Measurements from ENCODE around the gene PPIA.
A peak's percentile ranks its signal among the peaks of the same experiment; 100 is the strongest.

Gene PPIA

GRCh38 chr7:44754802-44755697 is 41.4 kb upstream of the PPIA start:
- Histone ChIP-seq H3K9me3 (ENCODE audit: control insufficient read depth, low read length) (no peaks in the 10 kb centered on the region), H3K9ac (ENCODE audit: low read length) (peak overlapping the region; percentile 58), H3K79me1 (replicated peaks; ENCODE audit: low read length, poor library complexity, severe bottlenecking) (peaks cover 38% of the 10 kb centered on the region), H2BK15ac (ENCODE audit: low read depth, poor library complexity, severe bottlenecking) (no peak overlapping the region), H2AFZ (ENCODE audit: low read depth, low read length) (no peak overlapping the region), H4K8ac (ENCODE audit: low read length) (peak overlapping the region; percentile 57), H3K4ac (ENCODE audit: low read depth in 1 of 2, low read length in 2 of 2) (peak overlapping the region; percentile 22 to 29), H2BK12ac (ENCODE audit: low read length in 2 of 2) (peak overlapping the region in 1 of 2 experiments; percentile 55), H3K27ac (ENCODE audit: low read length, poor library complexity, severe bottlenecking) (no peak overlapping the region), H2BK120ac (ENCODE audit: low read depth, low read length) (no peak overlapping the region), H3K18ac (ENCODE audit: low read depth in 1 of 2, low read length in 2 of 2) (peak overlapping the region in 1 of 2 experiments; percentile 71), H3K36me3 (ENCODE audit: control insufficient read depth in 1 of 2, insufficient read depth in 2 of 2, low read depth in 1 of 2, low read length in 2 of 2) (peaks cover 31 to 49% of the 10 kb centered on the region in 2 experiments), H3K4me1 (ENCODE audit: control insufficient read depth, insufficient read depth, low read depth, low read length) (peaks cover 38% of the 10 kb centered on the region), H3K4me2 (ENCODE audit: low read length, poor library complexity, severe bottlenecking) (no peak overlapping the region), H2BK5ac (ENCODE audit: low read depth, low read length, poor library complexity, severe bottlenecking) (no peak overlapping the region), H3K14ac (ENCODE audit: low read length in 2 of 2) (peak overlapping the region in 1 of 2 experiments; percentile 82), H3K4me3 (ENCODE audit: insufficient read depth in 1 of 2, low read depth in 1 of 2, low read length in 2 of 2) (no peak overlapping the region), H4K91ac (ENCODE audit: low read length) (peak overlapping the region; percentile 71), H2AK5ac (ENCODE audit: low read length, severe bottlenecking) (no peak overlapping the region), H3K27me3 (ENCODE audit: control insufficient read depth in 1 of 2, insufficient read depth in 1 of 2, low read length in 2 of 2) (no peaks in the 10 kb centered on the region), H3K23ac (ENCODE audit: low read length in 2 of 2) (peak overlapping the region in 1 of 2 experiments; percentile 38)
- WGBS: 95% methylated on average over 11 of the region's 11 CpGs
- no peak for DNase-seq

DNA sequence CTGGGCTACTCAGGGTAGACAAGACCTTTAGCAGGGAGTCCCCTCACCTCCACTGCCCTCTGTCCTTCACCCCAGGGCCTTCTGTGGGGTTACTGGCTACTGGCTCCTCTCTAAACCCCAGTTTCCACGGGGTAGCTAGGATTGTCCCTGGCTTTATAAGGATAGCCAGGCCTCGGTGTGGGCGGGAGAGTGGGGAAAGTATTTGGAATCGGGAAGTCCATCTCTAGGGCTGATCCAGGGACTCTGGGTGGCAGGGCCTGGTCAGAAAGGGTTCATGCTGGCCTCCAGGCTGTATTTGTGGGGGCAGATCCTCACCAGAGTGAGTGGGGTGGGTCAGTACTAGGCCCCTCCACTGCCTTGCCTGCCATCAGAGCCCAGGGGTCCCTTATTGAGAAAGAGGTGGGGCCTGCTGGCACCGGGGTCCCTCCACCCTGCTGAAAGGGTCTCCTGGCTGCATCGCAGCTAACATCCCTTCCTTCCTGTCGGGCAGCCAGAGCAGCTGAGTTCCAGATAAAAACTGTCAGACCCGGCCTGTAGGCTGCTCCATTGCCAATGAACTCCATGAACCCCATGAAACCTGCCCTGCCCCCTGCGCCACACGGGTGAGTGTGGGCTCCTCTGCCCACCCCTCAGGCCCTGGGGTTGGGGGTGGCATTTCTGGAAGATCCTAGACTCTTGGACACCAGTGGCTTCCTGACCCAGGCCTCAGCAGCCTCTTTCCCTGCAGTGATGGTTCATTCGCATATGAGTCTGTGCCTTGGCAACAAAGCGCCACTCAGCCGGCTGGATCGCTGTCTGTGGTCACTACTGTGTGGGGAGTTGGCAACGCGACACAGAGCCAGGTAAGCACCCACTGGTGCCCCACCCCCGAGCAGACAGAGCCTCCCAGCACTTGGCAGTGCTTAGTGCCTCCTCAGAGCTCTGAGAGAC is 40.5 kb upstream of the PPIA start:
- H3K18ac ChIP-seq (ENCODE audit: low read depth in 1 of 2, low read length in 2 of 2): no peak overlapping the region
- H2BK15ac ChIP-seq (ENCODE audit: low read depth, poor library complexity, severe bottlenecking): no peak overlapping the region
- H3K4ac ChIP-seq (ENCODE audit: low read depth in 1 of 2, low read length in 2 of 2): no peak overlapping the region
- no peak overlapping the region for H2BK5ac ChIP-seq (ENCODE audit: low read depth, low read length, poor library complexity, severe bottlenecking)
- H3K4me2 ChIP-seq (ENCODE audit: low read length, poor library complexity, severe bottlenecking): no peak overlapping the region
- DNase-seq: no peak
- H3K36me3 ChIP-seq (ENCODE audit: control insufficient read depth in 1 of 2, insufficient read depth in 2 of 2, low read depth in 1 of 2, low read length in 2 of 2): peaks cover 38 to 57% of the 10 kb centered on the region in 2 experiments
- H4K91ac ChIP-seq (ENCODE audit: low read length): no peak overlapping the region
- peak overlapping the region; percentile 58 for H3K9ac ChIP-seq (ENCODE audit: low read length)
- H3K23ac ChIP-seq (ENCODE audit: low read length in 2 of 2): no peak overlapping the region
- H3K27me3 ChIP-seq (ENCODE audit: control insufficient read depth in 1 of 2, insufficient read depth in 1 of 2, low read length in 2 of 2): no peaks in the 10 kb centered on the region
- H4K8ac ChIP-seq (ENCODE audit: low read length): no peak overlapping the region
- H3K27ac ChIP-seq (ENCODE audit: low read length, poor library complexity, severe bottlenecking): no peak overlapping the region
- H3K79me1 ChIP-seq (replicated peaks; ENCODE audit: low read length, poor library complexity, severe bottlenecking): peaks cover 41% of the 10 kb centered on the region
- H3K4me3 ChIP-seq (ENCODE audit: insufficient read depth in 1 of 2, low read depth in 1 of 2, low read length in 2 of 2): no peak overlapping the region
- H2AK5ac ChIP-seq (ENCODE audit: low read length, severe bottlenecking): no peak overlapping the region
- H3K4me1 ChIP-seq (ENCODE audit: control insufficient read depth, insufficient read depth, low read depth, low read length): peaks cover 32% of the 10 kb centered on the region
- H2BK12ac ChIP-seq (ENCODE audit: low read length in 2 of 2): no peak overlapping the region
- no peaks in the 10 kb centered on the region for H3K9me3 ChIP-seq (ENCODE audit: control insufficient read depth, low read length)
- H2BK120ac ChIP-seq (ENCODE audit: low read depth, low read length): no peak overlapping the region
- H3K14ac ChIP-seq (ENCODE audit: low read length in 2 of 2): no peak overlapping the region
- no peak overlapping the region for H2AFZ ChIP-seq (ENCODE audit: low read depth, low read length)
- WGBS: 93% methylated on average over 17 of the region's 17 CpGs

DNA sequence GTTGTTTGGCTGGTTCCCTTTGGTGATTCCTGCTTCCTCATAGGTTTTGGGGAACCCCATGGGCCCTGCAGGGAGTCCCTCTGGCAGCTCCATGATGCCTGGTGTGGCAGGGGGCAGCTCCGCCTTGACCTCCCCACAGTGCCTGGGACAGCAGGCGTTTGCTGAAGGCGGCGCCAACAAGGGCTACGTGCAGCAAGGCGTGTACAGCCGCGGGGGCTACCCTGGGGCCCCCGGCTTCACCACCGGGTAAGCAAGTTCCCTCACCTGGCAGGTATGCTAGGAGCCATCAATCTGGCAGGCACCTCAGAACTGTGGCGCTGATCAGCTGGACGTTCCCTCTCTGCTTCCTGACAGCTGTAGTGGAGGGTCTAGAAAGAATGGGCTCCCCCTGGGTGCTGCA is 39.6 kb upstream of the PPIA start:
- H2BK12ac ChIP-seq (ENCODE audit: low read length in 2 of 2): no peak overlapping the region
- H2BK120ac ChIP-seq (ENCODE audit: low read depth, low read length): no peak overlapping the region
- peak overlapping the region in 1 of 2 experiments; percentile 5 for H3K18ac ChIP-seq (ENCODE audit: low read depth in 1 of 2, low read length in 2 of 2)
- H2BK5ac ChIP-seq (ENCODE audit: low read depth, low read length, poor library complexity, severe bottlenecking): no peak overlapping the region
- no peak overlapping the region for H2BK15ac ChIP-seq (ENCODE audit: low read depth, poor library complexity, severe bottlenecking)
- no peak overlapping the region for H3K4me3 ChIP-seq (ENCODE audit: insufficient read depth in 1 of 2, low read depth in 1 of 2, low read length in 2 of 2)
- 98% methylated on average over 12 of the region's 12 CpGs for WGBS
- no peak overlapping the region for H2AK5ac ChIP-seq (ENCODE audit: low read length, severe bottlenecking)
- H3K4ac ChIP-seq (ENCODE audit: low read depth in 1 of 2, low read length in 2 of 2): no peak overlapping the region
- no peak overlapping the region for H3K9ac ChIP-seq (ENCODE audit: low read length)
- peaks cover 25% of the 10 kb centered on the region for H3K4me1 ChIP-seq (ENCODE audit: control insufficient read depth, insufficient read depth, low read depth, low read length)
- no peak overlapping the region for H3K4me2 ChIP-seq (ENCODE audit: low read length, poor library complexity, severe bottlenecking)
- no peak overlapping the region for H3K27ac ChIP-seq (ENCODE audit: low read length, poor library complexity, severe bottlenecking)
- no peak overlapping the region for H3K14ac ChIP-seq (ENCODE audit: low read length in 2 of 2)
- no peaks in the 10 kb centered on the region for H3K9me3 ChIP-seq (ENCODE audit: control insufficient read depth, low read length)
- H2AFZ ChIP-seq (ENCODE audit: low read depth, low read length): no peak overlapping the region
- H3K79me1 ChIP-seq (replicated peaks; ENCODE audit: low read length, poor library complexity, severe bottlenecking): peaks cover 41% of the 10 kb centered on the region
- H3K36me3 ChIP-seq (ENCODE audit: control insufficient read depth in 1 of 2, insufficient read depth in 2 of 2, low read depth in 1 of 2, low read length in 2 of 2): peaks cover 43 to 63% of the 10 kb centered on the region in 2 experiments
- H3K23ac ChIP-seq (ENCODE audit: low read length in 2 of 2): no peak overlapping the region
- H4K91ac ChIP-seq (ENCODE audit: low read length): no peak overlapping the region
- H3K27me3 ChIP-seq (ENCODE audit: control insufficient read depth in 1 of 2, insufficient read depth in 1 of 2, low read length in 2 of 2): no peaks in the 10 kb centered on the region
- H4K8ac ChIP-seq (ENCODE audit: low read length): no peak overlapping the region
- DNase-seq: no peak

DNA sequence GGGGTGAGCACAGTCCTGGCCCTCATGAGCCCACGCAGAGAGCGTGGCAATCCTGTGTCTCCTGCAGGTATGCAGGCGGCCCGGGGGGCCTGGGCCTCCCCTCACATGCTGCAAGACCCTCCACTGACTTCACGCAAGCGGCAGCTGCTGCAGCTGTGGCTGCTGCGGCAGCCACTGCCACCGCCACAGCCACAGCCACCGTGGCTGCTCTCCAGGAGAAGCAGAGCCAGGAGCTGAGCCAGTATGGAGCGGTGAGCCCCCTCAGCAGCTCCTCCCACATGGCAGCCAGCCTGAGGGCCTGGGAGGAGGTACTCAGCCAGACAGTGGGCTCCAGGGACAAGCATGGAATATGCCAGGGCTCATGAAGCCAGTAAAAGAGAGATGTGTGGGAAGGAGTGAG is 39.2 kb upstream of the PPIA start:
- 99% methylated on average over 10 of the region's 10 CpGs for WGBS
- no peak overlapping the region for H2BK5ac ChIP-seq (ENCODE audit: low read depth, low read length, poor library complexity, severe bottlenecking)
- no peak for DNase-seq
- no peaks in the 10 kb centered on the region for H3K27me3 ChIP-seq (ENCODE audit: control insufficient read depth in 1 of 2, insufficient read depth in 1 of 2, low read length in 2 of 2)
- peaks cover 41% of the 10 kb centered on the region for H3K79me1 ChIP-seq (replicated peaks; ENCODE audit: low read length, poor library complexity, severe bottlenecking)
- no peak overlapping the region for H4K91ac ChIP-seq (ENCODE audit: low read length)
- no peak overlapping the region for H3K9ac ChIP-seq (ENCODE audit: low read length)
- H2AFZ ChIP-seq (ENCODE audit: low read depth, low read length): no peak overlapping the region
- H3K4me3 ChIP-seq (ENCODE audit: insufficient read depth in 1 of 2, low read depth in 1 of 2, low read length in 2 of 2): no peak overlapping the region
- H2BK120ac ChIP-seq (ENCODE audit: low read depth, low read length): no peak overlapping the region
- peaks cover 25% of the 10 kb centered on the region for H3K4me1 ChIP-seq (ENCODE audit: control insufficient read depth, insufficient read depth, low read depth, low read length)
- H3K36me3 ChIP-seq (ENCODE audit: control insufficient read depth in 1 of 2, insufficient read depth in 2 of 2, low read depth in 1 of 2, low read length in 2 of 2): peaks cover 46 to 67% of the 10 kb centered on the region in 2 experiments
- no peak overlapping the region for H4K8ac ChIP-seq (ENCODE audit: low read length)
- no peak overlapping the region for H3K14ac ChIP-seq (ENCODE audit: low read length in 2 of 2)
- H3K18ac ChIP-seq (ENCODE audit: low read depth in 1 of 2, low read length in 2 of 2): no peak overlapping the region
- H3K23ac ChIP-seq (ENCODE audit: low read length in 2 of 2): no peak overlapping the region
- H3K27ac ChIP-seq (ENCODE audit: low read length, poor library complexity, severe bottlenecking): no peak overlapping the region
- no peak overlapping the region for H2BK15ac ChIP-seq (ENCODE audit: low read depth, poor library complexity, severe bottlenecking)
- H2AK5ac ChIP-seq (ENCODE audit: low read length, severe bottlenecking): no peak overlapping the region
- H3K4ac ChIP-seq (ENCODE audit: low read depth in 1 of 2, low read length in 2 of 2): no peak overlapping the region
- no peaks in the 10 kb centered on the region for H3K9me3 ChIP-seq (ENCODE audit: control insufficient read depth, low read length)
- H2BK12ac ChIP-seq (ENCODE audit: low read length in 2 of 2): no peak overlapping the region
- no peak overlapping the region for H3K4me2 ChIP-seq (ENCODE audit: low read length, poor library complexity, severe bottlenecking)

Data from mesenchymal stem cell (in vitro differentiated cells and primary cell).